Panc1 (cell line): ENCODE results near the gene ARHGEF39. TPM values are rescaled to one million over a fixed set of nuclear protein-coding genes. Genes with fewer than 3 reads are reported as not detected.

Experiments
- ATAC-seq: fragments of 200-7000 bp; cut with Tn5 transposase; 2 replicates; pipeline ENCODE4 v1.9.1; 2020; ENCODE audit warnings: mild to moderate bottlenecking, moderate library complexity
- BruUV-seq: library from RNA; stranded (reverse); fragments of 400-500 nt; replicated peaks from 2 replicates; lab custom pipeline; 2021; lab: Mats Ljungman, UMichigan
- CTCF ChIA-PET: fragments of 300-600 bp; sonication (Branson Sonifier 250); formaldehyde crosslinking; loops from one replicate; lab custom pipeline; 2022; ENCODE audit warnings: antibody characterized with exemption; lab: Charles Lee
- POLR2A ChIA-PET: fragments of 300-600 bp; sonication (Branson Sonifier 250); formaldehyde crosslinking; loops from one replicate; lab custom pipeline; 2022; ENCODE audit warnings: antibody characterized with exemption; lab: Charles Lee
- DNase-seq: peaks from one replicate; pipeline ENCODE4 v3.0.0-alpha.2; 2010; ENCODE audit warnings: low read depth, low spot score
- H3K27ac ChIP-seq: 2 replicates; pipeline ENCODE4 v1.5.1; 2011; ENCODE audit warnings: mild to moderate bottlenecking, low read length, inconsistent platforms
- H3K27me3 ChIP-seq: fragments of 200-500 bp; sonication (Bioruptor generic); 2 replicates; pipeline ENCODE4 v1.6.0; 2014; ENCODE audit warnings: low read length, inconsistent platforms; ENCODE audit not compliant: control insufficient read depth, insufficient read depth
- H3K36me3 ChIP-seq: fragments of 200-500 bp; sonication (Bioruptor generic); 2 replicates; pipeline ENCODE4 v1.5.1; 2014; ENCODE audit warnings: inconsistent platforms, mild to moderate bottlenecking, low read length, moderate library complexity; ENCODE audit not compliant: control insufficient read depth, insufficient read depth
- H3K4me1 ChIP-seq: 2 replicates; pipeline ENCODE4 v1.5.1; 2011; ENCODE audit warnings: inconsistent platforms, mild to moderate bottlenecking, low read length, moderate library complexity; ENCODE audit not compliant: control insufficient read depth, insufficient read depth
- H3K4me3 ChIP-seq, 2 experiments: 2 replicates each; pipeline ENCODE4 v1.5.1; 2011 to 2012; ENCODE audit warnings: low read depth in 2 of 2, low read length in 2 of 2, mild to moderate bottlenecking in 2 of 2, inconsistent platforms in 1 of 2, moderate library complexity in 1 of 2
- H3K9me3 ChIP-seq: fragments of 200-500 bp; sonication (Bioruptor generic); 2 replicates; pipeline ENCODE4 v1.5.1; 2014; ENCODE audit warnings: low read depth, mild to moderate bottlenecking, inconsistent platforms, low read length, moderate library complexity; ENCODE audit not compliant: control insufficient read depth, insufficient read depth
- CTCF ChIP-seq: fragments of 450-650 bp; IDR thresholded peaks from 2 replicates; pipeline ENCODE4 v1.5.1; 2017; ENCODE audit warnings: mild to moderate bottlenecking
- POLR2AphosphoS5 ChIP-seq: IDR thresholded peaks from 2 replicates; pipeline ENCODE4 v1.6.1; 2012; ENCODE audit warnings: mild to moderate bottlenecking, low read depth, low read length, moderate library complexity
- REST ChIP-seq, 2 experiments: IDR thresholded peaks; 2 replicates each; pipeline ENCODE4 v1.6.1; 2011 to 2012; ENCODE audit warnings: low read depth in 2 of 2, control low read depth in 1 of 2, low read length in 1 of 2, mild to moderate bottlenecking in 1 of 2, moderate library complexity in 1 of 2; ENCODE audit not compliant: insufficient read depth in 1 of 2
- SIN3A ChIP-seq: IDR thresholded peaks from 2 replicates; pipeline ENCODE4 v1.6.1; 2012; ENCODE audit warnings: low read depth, mild to moderate bottlenecking, low read length, moderate library complexity, borderline replicate concordance; ENCODE audit not compliant: insufficient read depth
- TCF7L2 ChIP-seq: IDR thresholded peaks from 2 replicates; pipeline ENCODE4 v1.6.1; 2011; ENCODE audit warnings: mild to moderate bottlenecking, low read depth, low read length, inconsistent platforms
- in situ Hi-C: cut with HindIII; loops from 2 replicates; pipeline ENCODE4 v1.10.0; 2016; ENCODE audit warnings: low sequenced_read_pairs, low pct_unique_long_range_greater_than_20kb
- intact Hi-C: fragments of 100-400 bp; cut with micrococcal nuclease; formaldehyde crosslinking; loops from one replicate; pipeline ENCODE4 v1.10.0; 2022; ENCODE audit not compliant: unreplicated experiment
- total RNA-seq: library from RNA; stranded (reverse); gene quantifications from one replicate; pipeline ENCODE4 v1.2.1, GENCODE V29; 2021; ENCODE audit not compliant: unreplicated experiment

The ARHGEF39 gene
- total RNA-seq, 1 experiment from 2014 or later = 34.0 TPM

GRCh38 chr9:35661756-35662350 lies 3.1 kb downstream of the ARHGEF39 start:
- TF ChIP-seq REST (IDR thresholded peaks at IDR 0.05; ENCODE audit: insufficient read depth in 1 of 2, low read depth in 2 of 2, low read length in 1 of 2) (no peak), SIN3A (no peak), POLR2AphosphoS5 (no peak), CTCF (no peak), TCF7L2 (no peak)
- H3K27me3 ChIP-seq = no peaks in the 10 kb centered on the region
- in situ Hi-C loops (no loop called here), intact Hi-C loops (loop anchor here (5.0 kb wide), 1 partner anchor 65 kb away; no protein-coding TSS in a partner anchor)
- peak overlapping the region; percentile 97 for H3K27ac ChIP-seq
- ChIA-PET POLR2A (interaction anchor here (0.8 to 1.2 kb wide), 4 partner anchors 8 to 70 kb away, joined by 3 to 6 read pairs (median 4); partner anchors contain the start of gene TLN1), CTCF (interaction anchor here (0.5 to 2.2 kb wide), 7 partner anchors 14 to 70 kb away, joined by 3 to 15 read pairs (median 4); partner anchors contain the start of gene TPM2)
- H3K36me3 ChIP-seq = peaks cover 3% of the 10 kb centered on the region
- H3K4me1 ChIP-seq = peaks cover 64% of the 10 kb centered on the region
- BruUV-seq = no TSS peak
- no peak overlapping the region for H3K4me3 ChIP-seq
- DNase-seq (no peak), ATAC-seq (no peak)
- no peaks in the 10 kb centered on the region for H3K9me3 ChIP-seq

- ChIA-PET CTCF (interaction anchor here (0.5 to 2.2 kb wide), 8 partner anchors 13 to 50 kb away, joined by 3 to 15 read pairs (median 4); partner anchors contain the start of gene TPM2), POLR2A (interaction anchor here (0.6 to 1.2 kb wide), 7 partner anchors 9 to 1805 kb away, joined by 3 to 7 read pairs (median 3); partner anchors contain the start of gene TLN1)
- in situ Hi-C loops = no loop called here
- BruUV-seq = no TSS peak
- H3K27ac ChIP-seq = peak overlapping the region; percentile 97
- intact Hi-C loops = loop anchor here (5.0 kb wide), 1 partner anchor 66 kb away; no protein-coding TSS in a partner anchor
- H3K4me1 ChIP-seq = peaks cover 64% of the 10 kb centered on the region
- no peaks in the 10 kb centered on the region for H3K9me3 ChIP-seq
- TF ChIP-seq CTCF = no peak
- no peak for TF ChIP-seq REST (IDR thresholded peaks at IDR 0.05; ENCODE audit: insufficient read depth in 1 of 2, low read depth in 2 of 2, low read length in 1 of 2)
- TF ChIP-seq SIN3A = no peak
- TF ChIP-seq POLR2AphosphoS5 = no peak
- ATAC-seq = no peak
- no peak for DNase-seq
- peaks cover 3% of the 10 kb centered on the region for H3K36me3 ChIP-seq
- no peak overlapping the region for H3K4me3 ChIP-seq
- no peaks in the 10 kb centered on the region for H3K27me3 ChIP-seq
Measured at GRCh38 chr9:35660966-35661415, 4.0 kb downstream of the ARHGEF39 start.
